Mucosa of stomach (tissue), 1 donor: ENCODE data around the gene PLA2G2A.
"Not testable (repeated sequence)": the region's sequence is repeated elsewhere in the genome, so short reads cannot be mapped to it uniquely, and the experiment has no call there.

ENCODE experiments used
- H3K27me3 ChIP-seq: one replicate; pipeline ENCODE4 v1.7.0; 2013; ENCODE audit warnings: mild to moderate bottlenecking, low read length; ENCODE audit not compliant: control insufficient read depth, insufficient read depth
- H3K36me3 ChIP-seq: one replicate; pipeline ENCODE4 v1.7.0; 2013; ENCODE audit warnings: low read length; ENCODE audit not compliant: control insufficient read depth, insufficient read depth
- H3K4me1 ChIP-seq: one replicate; pipeline ENCODE4 v1.7.0; 2013; ENCODE audit warnings: mild to moderate bottlenecking, low read length; ENCODE audit not compliant: control insufficient read depth, insufficient read depth
- H3K4me3 ChIP-seq: one replicate; pipeline ENCODE4 v1.7.0; 2013; ENCODE audit warnings: low read length
- H3K9ac ChIP-seq: one replicate; pipeline ENCODE4 v1.7.0; 2013; ENCODE audit warnings: mild to moderate bottlenecking, low read length, moderate library complexity
- H3K9me3 ChIP-seq: one replicate; pipeline ENCODE4 v1.7.0; 2013; ENCODE audit warnings: mild to moderate bottlenecking, low read length, moderate library complexity; ENCODE audit not compliant: control insufficient read depth
- donor health status: Pancreatic carcinoma.

Gene PLA2G2A

DNA sequence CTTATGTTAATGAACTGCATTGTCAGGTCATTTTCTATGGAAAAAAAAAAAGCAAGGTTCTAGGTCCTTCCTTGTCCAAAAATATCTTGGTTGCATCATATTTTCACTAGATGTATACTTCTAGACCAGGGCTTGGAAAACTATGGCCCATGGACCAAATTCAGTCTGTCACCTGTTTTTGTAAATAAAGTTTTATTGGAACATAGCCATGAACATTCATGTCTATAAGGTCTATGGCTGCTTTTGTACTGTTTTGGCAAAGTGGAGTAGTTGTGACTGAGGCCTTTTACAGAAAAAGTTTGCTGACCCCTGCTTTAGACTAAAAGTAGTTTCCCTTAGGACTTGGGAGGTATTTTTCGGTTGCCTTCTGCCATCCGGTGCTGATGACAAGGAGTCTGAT is 36.8 kb downstream of the PLA2G2A start:
- Histone ChIP-seq H3K36me3 (no peaks in the 10 kb centered on the region), H3K9ac (no peak overlapping the region), H3K27me3 (no peaks in the 10 kb centered on the region), H3K9me3 (no peaks in the 10 kb centered on the region), H3K4me3 (no peak overlapping the region), H3K4me1 (peaks cover 6% of the 10 kb centered on the region)

DNA sequence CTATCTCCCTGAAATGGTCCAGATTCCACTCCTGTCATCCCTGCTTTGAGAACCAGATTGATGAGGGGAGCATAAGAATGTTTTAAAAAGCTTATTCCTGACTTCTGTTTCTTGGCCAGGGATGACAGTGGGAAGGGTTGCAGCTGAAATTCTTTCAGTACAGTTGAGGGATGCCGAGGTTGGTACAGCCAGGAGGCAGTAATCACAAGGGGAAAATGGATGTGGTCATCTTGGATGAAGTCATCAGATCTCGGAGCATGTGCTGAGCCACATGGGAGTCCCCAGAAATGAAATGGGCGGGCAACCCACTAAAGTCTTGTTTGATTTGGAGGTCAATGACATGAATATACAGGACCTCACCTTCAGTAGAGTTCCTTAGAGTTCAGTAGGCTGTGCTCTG is 37.3 kb downstream of the PLA2G2A start:
- no peak overlapping the region for H3K4me3 ChIP-seq
- no peaks in the 10 kb centered on the region for H3K27me3 ChIP-seq
- H3K9ac ChIP-seq = no peak overlapping the region

DNA sequence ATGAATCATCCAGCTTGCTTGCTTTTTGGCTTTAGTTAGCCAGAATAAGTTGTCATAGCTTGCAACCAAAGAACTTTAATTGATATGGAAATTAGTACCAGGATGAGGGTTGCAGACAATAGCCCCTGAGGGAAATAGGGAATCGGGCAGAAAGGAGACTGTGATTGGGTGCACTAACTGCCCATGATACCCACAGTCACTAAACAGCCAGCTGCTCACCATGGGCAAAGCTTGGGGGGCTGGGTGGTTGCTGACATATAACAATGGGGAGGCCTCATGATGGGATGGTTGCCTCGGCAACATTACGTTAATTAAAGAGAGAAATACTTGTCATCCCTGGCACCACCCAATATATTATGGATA is 38.2 kb downstream of the PLA2G2A start:
- H3K4me3 ChIP-seq = no peak overlapping the region
- no peak overlapping the region for H3K9ac ChIP-seq
- no peaks in the 10 kb centered on the region for H3K27me3 ChIP-seq
- H3K36me3 ChIP-seq = no peaks in the 10 kb centered on the region
- no peaks in the 10 kb centered on the region for H3K9me3 ChIP-seq
- H3K4me1 ChIP-seq = peaks cover under 1% of the 10 kb centered on the region

More for the DNA sequence above, 37.3 kb downstream of the PLA2G2A start:
- no peaks in the 10 kb centered on the region for H3K36me3 ChIP-seq
- peaks cover 6% of the 10 kb centered on the region for H3K4me1 ChIP-seq
- H3K9me3 ChIP-seq = no peaks in the 10 kb centered on the region

DNA sequence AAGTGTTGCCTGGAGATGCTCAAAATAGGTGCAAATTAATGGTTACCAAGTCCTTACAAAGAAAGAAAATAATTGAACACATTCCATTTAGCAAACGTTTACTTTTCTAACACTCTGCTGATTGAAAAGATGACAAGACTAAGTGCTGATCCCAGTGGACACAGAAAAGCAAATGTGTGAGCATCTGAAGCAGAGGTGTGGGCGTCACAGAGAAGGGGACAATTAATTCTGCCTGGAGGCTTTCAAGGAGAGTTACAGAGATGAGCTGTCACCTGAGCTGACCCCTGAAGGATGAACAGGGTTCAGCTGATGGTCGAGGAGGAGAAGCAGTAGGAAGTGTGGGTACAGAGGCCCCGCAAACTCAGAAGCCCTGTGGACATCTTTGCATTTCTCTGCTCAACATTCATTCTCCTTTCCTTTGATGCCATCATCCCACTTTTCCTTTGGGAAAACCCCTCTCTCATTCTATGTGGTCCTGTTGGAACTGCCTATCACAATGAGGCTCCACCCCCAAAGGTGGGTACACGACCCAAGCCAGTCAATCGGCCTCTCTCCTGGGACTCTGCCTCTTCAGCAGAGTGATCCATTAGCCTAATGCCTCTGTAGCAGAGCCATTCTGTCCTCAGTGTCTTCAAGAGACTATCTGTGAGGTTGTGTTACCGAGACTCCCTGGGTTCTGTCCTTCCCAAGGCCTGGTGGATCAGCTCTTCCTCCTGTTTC is 38.8 kb downstream of the PLA2G2A start:
- no peaks in the 10 kb centered on the region for H3K36me3 ChIP-seq
- H3K9me3 ChIP-seq = no peaks in the 10 kb centered on the region
- no peak overlapping the region for H3K9ac ChIP-seq
- H3K4me1 ChIP-seq = no peaks in the 10 kb centered on the region
- no peak overlapping the region for H3K4me3 ChIP-seq
- no peaks in the 10 kb centered on the region for H3K27me3 ChIP-seq

DNA sequence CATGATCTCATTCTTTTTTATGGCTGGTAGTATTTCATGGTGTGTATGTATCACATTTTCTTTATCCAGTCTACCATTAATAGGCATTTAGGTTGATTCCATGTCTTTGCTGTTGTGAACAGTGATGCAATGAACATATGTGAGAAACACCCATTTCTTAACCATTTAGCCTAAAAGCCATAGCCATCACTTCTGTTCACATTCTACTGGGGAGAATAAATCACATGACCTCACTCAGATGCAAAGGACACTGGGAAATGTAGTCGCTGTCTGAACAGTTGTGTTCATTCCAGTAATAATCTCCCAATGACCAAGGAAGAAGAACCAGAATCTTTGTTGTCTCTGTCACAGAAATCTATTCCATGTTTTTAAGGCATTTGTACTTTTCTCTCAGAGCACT is 40.9 kb downstream of the PLA2G2A start:
- no peaks in the 10 kb centered on the region for H3K36me3 ChIP-seq
- no peak overlapping the region for H3K9ac ChIP-seq
- H3K4me1 ChIP-seq = no peaks in the 10 kb centered on the region
- H3K4me3 ChIP-seq = no peak overlapping the region
- no peaks in the 10 kb centered on the region for H3K9me3 ChIP-seq
- no peaks in the 10 kb centered on the region for H3K27me3 ChIP-seq

DNA sequence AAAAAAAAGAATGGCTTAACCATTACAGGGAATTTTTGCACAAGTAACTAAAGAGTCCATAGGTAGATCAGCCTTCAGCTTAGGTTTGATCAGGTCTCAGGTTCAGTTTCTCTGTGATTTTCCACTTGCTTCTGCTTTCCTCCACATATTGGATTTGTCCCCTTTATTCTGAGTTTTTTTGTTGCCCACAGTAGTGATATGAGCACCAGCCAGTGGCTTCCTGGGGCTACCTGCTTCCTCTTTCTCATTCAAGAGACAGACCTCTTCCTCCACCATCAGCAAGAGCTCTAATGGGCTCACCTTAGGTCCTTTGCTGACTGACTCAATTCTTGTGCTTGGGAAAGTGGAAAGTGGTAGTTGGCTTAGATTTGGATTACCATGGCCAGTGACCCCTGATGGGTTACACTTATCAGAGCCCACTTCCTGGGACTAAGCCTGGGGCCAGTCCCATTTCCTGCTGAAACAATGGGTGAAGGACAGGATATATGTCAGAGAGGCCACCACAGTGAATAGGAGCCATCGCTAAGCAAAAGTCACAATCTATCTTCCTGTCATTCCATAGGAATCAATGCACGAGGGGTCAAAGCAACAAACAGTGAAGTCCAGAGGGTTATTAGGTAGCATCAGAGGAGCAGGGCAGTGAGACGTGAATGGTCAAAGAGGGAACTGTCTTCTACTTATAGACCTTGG is 43.2 kb downstream of the PLA2G2A start:
- no peaks in the 10 kb centered on the region for H3K27me3 ChIP-seq
- no peaks in the 10 kb centered on the region for H3K4me1 ChIP-seq
- no peaks in the 10 kb centered on the region for H3K9me3 ChIP-seq
- no peaks in the 10 kb centered on the region for H3K36me3 ChIP-seq
- H3K4me3 ChIP-seq = no peak overlapping the region
- H3K9ac ChIP-seq = no peak overlapping the region

DNA sequence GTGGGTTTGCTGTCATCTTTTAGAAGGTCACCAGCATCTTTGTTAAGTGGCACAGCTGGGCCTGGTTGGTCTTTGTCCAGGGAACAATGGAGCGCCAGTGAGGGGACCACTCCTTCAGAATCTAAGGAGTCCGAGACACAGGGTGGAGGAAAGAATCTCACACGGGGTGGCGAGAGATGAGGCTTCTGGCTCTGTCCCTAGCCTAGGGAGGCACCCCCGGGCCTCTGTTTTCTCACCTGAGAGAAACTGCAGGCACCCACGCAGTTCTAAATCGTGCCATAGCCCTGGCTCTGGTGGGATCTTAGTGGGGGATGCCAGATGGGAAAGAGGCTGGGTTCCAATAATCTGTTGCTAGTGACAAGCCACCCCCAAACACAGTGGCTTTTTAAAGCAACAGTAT is 45.1 kb downstream of the PLA2G2A start:
- Histone ChIP-seq H3K9ac (no peak overlapping the region), H3K9me3 (no peaks in the 10 kb centered on the region), H3K27me3 (no peaks in the 10 kb centered on the region)

DNA sequence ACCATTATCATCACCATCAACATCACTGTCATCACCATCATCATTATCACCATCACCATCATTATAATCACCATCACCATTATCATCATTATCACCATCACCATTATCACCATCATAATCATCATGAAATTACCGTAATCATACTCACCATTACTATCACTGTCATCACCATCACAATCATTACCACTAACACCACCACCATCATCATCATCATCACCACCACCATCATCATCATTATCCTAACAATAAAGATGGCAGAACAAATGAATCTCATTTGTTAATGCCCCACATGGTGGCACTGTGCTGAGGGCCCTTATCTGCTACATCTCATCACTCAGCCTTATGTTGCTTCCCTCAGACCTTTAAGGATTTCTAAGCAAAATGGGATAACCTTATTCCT is 46.6 kb downstream of the PLA2G2A start:
- no peaks in the 10 kb centered on the region for H3K4me1 ChIP-seq
- no peaks in the 10 kb centered on the region for H3K27me3 ChIP-seq
- H3K9me3 ChIP-seq = no peaks in the 10 kb centered on the region
- H3K36me3 ChIP-seq = no peaks in the 10 kb centered on the region
- no peak overlapping the region for H3K4me3 ChIP-seq
- H3K9ac ChIP-seq = no peak overlapping the region

More for the DNA sequence above, 45.1 kb downstream of the PLA2G2A start:
- no peak overlapping the region for H3K4me3 ChIP-seq
- no peaks in the 10 kb centered on the region for H3K36me3 ChIP-seq
- no peaks in the 10 kb centered on the region for H3K4me1 ChIP-seq

DNA sequence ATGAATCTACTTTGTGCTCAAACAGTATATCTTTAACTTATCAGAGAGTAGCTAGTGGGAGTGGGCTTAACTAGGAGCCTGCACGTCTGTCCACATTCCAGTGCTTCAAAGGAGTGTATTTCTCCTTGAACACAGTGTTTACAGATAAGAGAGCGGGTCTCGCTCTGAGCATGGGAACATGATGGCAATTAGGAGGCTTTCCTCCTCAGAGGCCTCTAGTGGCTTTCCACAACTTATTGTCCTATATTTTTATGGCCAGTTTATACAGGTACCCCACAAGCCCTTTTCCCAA is 52.3 kb downstream of the PLA2G2A start:
- not testable (repeated sequence) for H3K36me3 ChIP-seq, H3K4me3 ChIP-seq, H3K4me1 ChIP-seq, H3K9me3 ChIP-seq, H3K9ac ChIP-seq, H3K27me3 ChIP-seq

DNA sequence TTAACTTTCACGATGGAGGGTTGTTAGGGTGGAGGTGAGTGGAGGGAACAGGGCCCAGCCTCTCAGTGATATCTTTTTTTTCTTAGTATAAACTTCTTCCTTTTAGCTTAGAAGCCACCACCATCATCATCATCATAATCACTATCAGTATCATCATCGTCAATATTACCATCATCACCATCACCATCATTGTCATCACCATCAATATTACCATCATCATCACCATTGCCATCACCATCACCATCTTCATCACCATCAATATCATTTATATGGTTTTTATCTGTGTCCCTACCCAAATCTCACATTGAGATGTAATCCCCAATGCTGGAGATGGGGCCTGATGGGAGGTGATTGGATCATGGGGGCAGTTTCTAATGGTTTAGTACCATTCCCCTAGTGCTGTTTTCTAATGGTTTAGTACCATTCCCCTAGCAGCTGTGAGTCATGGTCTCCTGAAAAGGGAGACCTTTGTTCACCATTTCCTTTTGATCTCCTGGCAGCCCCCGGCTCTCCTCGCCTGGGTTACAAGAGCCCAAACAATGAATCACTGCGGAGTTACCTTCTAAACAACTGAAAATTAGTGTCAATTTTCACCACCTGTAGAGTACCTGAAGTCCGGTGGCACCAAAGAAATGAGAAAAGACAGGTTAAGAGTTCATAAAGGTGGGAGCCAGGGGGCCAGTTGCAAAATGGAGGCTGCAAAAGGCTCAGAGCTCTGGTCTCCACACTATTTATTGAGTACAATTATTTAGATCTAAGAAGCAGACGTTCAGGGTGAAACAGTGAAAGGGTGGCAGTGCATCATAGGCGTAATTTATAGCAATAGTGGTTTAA is 52.9 kb downstream of the PLA2G2A start:
- peaks cover 5% of the 10 kb centered on the region for H3K27me3 ChIP-seq
- no peak overlapping the region for H3K4me3 ChIP-seq
- no peaks in the 10 kb centered on the region for H3K9me3 ChIP-seq

More for the DNA sequence above, 52.9 kb downstream of the PLA2G2A start:
- H3K4me1 ChIP-seq = peaks cover 9% of the 10 kb centered on the region
- no peak overlapping the region for H3K9ac ChIP-seq
- no peaks in the 10 kb centered on the region for H3K36me3 ChIP-seq
